Ovary (tissue), 10 donors: ENCODE measurements around the gene FAM170B. TPM values are rescaled to one million over a fixed set of nuclear protein-coding genes. Genes with fewer than 3 reads are reported as not detected.

Source experiments
- DNase-seq, 5 donors: peaks; one replicate each; pipeline ENCODE4 v3.0.0-alpha.2; 2019 to 2020
- H3K27ac ChIP-seq, 2 donors: fragments of 200-600 bp; one replicate each; pipeline versions ENCODE4 v1.5.1 to v1.8.0; 2019 to 2022
- H3K27me3 ChIP-seq: fragments of 200-600 bp; one replicate; pipeline ENCODE4 v1.8.0; 2022
- H3K36me3 ChIP-seq: fragments of 200-600 bp; sonication (generic); one replicate; pipeline ENCODE4 v1.5.1; 2019
- H3K4me1 ChIP-seq: one replicate; pipeline ENCODE4 v1.8.1; 2013; ENCODE audit warnings: mild to moderate bottlenecking, moderate library complexity; ENCODE audit not compliant: insufficient read depth
- H3K4me3 ChIP-seq: fragments of 200-600 bp; sonication (generic); one replicate; pipeline ENCODE4 v1.5.1; 2017
- H3K9me3 ChIP-seq, 2 donors: fragments of 200-600 bp in 1 of 2; sonication (generic) in 1 of 2; one replicate each; pipeline versions ENCODE4 v1.5.1 to v1.8.1; 2013 to 2019; ENCODE audit warnings: mild to moderate bottlenecking in 1 of 2, moderate library complexity in 1 of 2
- CTCF ChIP-seq, 3 donors: fragments of 450-650 bp in 2 of 3; fragments of 200-600 bp in 1 of 3; IDR thresholded peaks; one replicate each; pipeline versions ENCODE4 v1.5.1 to v1.8.0; 2016 to 2022; ENCODE audit warnings: antibody characterized with exemption in 3 of 3, mild to moderate bottlenecking in 1 of 3
- EP300 ChIP-seq: sonication (generic); formaldehyde crosslinking; IDR thresholded peaks from one replicate; pipeline ENCODE4 v1.6.1; 2017; ENCODE audit warnings: antibody characterized with exemption
- POLR2A ChIP-seq: fragments of 450-650 bp; IDR thresholded peaks from one replicate; pipeline ENCODE4 v1.6.1; 2017; ENCODE audit warnings: antibody characterized with exemption, mild to moderate bottlenecking, moderate library complexity
- WGBS, 3 donors: extraction: QIAGEN DNeasy Blood & Tissue Kit in 1 of 3; methylation state at CpG; one replicate each; pipeline versions ENCODE4 v1.1.5 to v1.1.7; 2013 to 2017; 5-methylcytosine and 5-hydroxymethylcytosine counted together
- intact Hi-C, 4 donors: fragments of 100-400 bp; cut with DNase I; formaldehyde crosslinking; loops; one replicate each; pipeline versions ENCODE4 v1.11.0 to v1.15.1; 2022 to 2023
- long read RNA-seq, 3 donors: library from polyadenylated mRNA in 2 of 3; unstranded in 2 of 3; transcript quantifications; one replicate each; pipeline ENCODE4 v2.0.0 and lab custom pipeline, GENCODE V29; 2021 to 2026
- polyA plus RNA-seq, 2 donors: library from polyadenylated mRNA; stranded (reverse); fragments of 200-250 nt in 1 of 2; fragments of 350-450 nt in 1 of 2; fragmentation: Illumina TruSeq in 1 of 2; extraction: RNeasy Lipid Tissue Mini Kit (QIAGEN cat#74804) in 1 of 2; gene quantifications; one replicate each; pipeline ENCODE4 v1.2.3, GENCODE V29; 2013 to 2014
- total RNA-seq, 7 donors: library from RNA; depleted of rRNA in 2 of 7; stranded (reverse); fragments of >200 nt in 2 of 7; fragmentation: NEBNext Ultra II Directional in 3 of 7; extraction: Animal tissue kit (Norgen Biotek cat#: 25700) in 3 of 7; gene quantifications; one replicate each; pipeline versions ENCODE4 v1.1.0 to v1.2.4, GENCODE V29; 2016 to 2023
- donor health status: DM: no; HTN: no; CAD: no; lungs with moderate emphysema.
- donor health status: DM: no; HTN: no; CAD: no.
- donor health status: Bipolar disorder and iron deficiency.
- donor health status: DM: yes; HTN: yes; CAD: no.
- donor health status: DM: no; HTN: no; CAD: no.
- donor health status: DM: yes; HTN: yes; CAD: no.

Gene FAM170B
- not detected for total RNA-seq
- polyA plus RNA-seq, result not detected
- long read RNA-seq, donor 1, result 0 reads
- long read RNA-seq, donor 2, result 0 reads
- long read RNA-seq, donor 3, result 0 reads

GRCh38 chr10:49133706-49134248, at the start of gene FAM170B:
Gene FAM170B (minus strand): TSS chr10:49134021. CDS start chr10:49133918, 103 bp downstream.
- no peak within 1 kb of the TSS for H3K4me3 ChIP-seq
- no peak within 1 kb of the TSS for H3K27ac ChIP-seq
- H3K36me3 ChIP-seq, result no peaks in the 10 kb centered on the region
- H3K4me1 ChIP-seq, result peaks cover 10% of the 10 kb centered on the region
- intact Hi-C loops, result no loop called here
- no peak for DNase-seq
- no peak for TF ChIP-seq POLR2A
- 75 to 82% (median 81%) methylated on average over 5 of the region's 5 CpGs for WGBS, 3 donors
- no peaks in the 10 kb centered on the region for H3K9me3 ChIP-seq
- no peaks in the 10 kb centered on the region for H3K27me3 ChIP-seq

GRCh38 chr10:49182776-49183175, 49.0 kb upstream of the FAM170B start:
- Histone ChIP-seq H3K27ac (no peak overlapping the region), H3K4me1 (no peaks in the 10 kb centered on the region), H3K9me3 (no peaks in the 10 kb centered on the region), H3K36me3 (no peaks in the 10 kb centered on the region), H3K27me3 (no peaks in the 10 kb centered on the region), H3K4me3 (no peak overlapping the region)
- 89 to 94% (median 94%) methylated on average over 4 of the region's 4 CpGs for WGBS, 3 donors
- DNase-seq, result no peak
- TF ChIP-seq CTCF (IDR thresholded peaks at IDR 0.05), result no peak
- TF ChIP-seq EP300, result no peak
- TF ChIP-seq POLR2A, result no peak
- intact Hi-C loops, result no loop called here

- no peaks in the 10 kb centered on the region for H3K9me3 ChIP-seq
- WGBS, 3 donors, result 33 to 38% (median 35%) methylated on average over 3 of the region's 3 CpGs
- no peak for DNase-seq
- no peaks in the 10 kb centered on the region for H3K36me3 ChIP-seq
- no peaks in the 10 kb centered on the region for H3K4me1 ChIP-seq
- intact Hi-C loops, result no loop called here
- H3K27ac ChIP-seq, result no peak overlapping the region
- TF ChIP-seq POLR2A (no peak), EP300 (no peak), CTCF (IDR thresholded peaks at IDR 0.05) (no peak)
- H3K27me3 ChIP-seq, result no peaks in the 10 kb centered on the region
- H3K4me3 ChIP-seq, result no peak overlapping the region
Measured at GRCh38 chr10:49180444-49180860, 46.6 kb upstream of the FAM170B start.

- Histone ChIP-seq H3K4me3 (no peak overlapping the region), H3K9me3 (no peaks in the 10 kb centered on the region), H3K27me3 (no peaks in the 10 kb centered on the region), H3K36me3 (no peaks in the 10 kb centered on the region), H3K27ac (no peak overlapping the region), H3K4me1 (no peaks in the 10 kb centered on the region)
- intact Hi-C loops, result no loop called here
- TF ChIP-seq EP300 (no peak), CTCF (IDR thresholded peaks at IDR 0.05) (no peak), POLR2A (no peak)
- DNase-seq, result no peak
- 66 to 76% (median 66%) methylated on average over 10 of the region's 10 CpGs for WGBS, 3 donors
Measured at GRCh38 chr10:49179699-49180443, 46.0 kb upstream of the FAM170B start.
